ENCODE data around the gene NIT2. TPM values are rescaled to one million over a fixed set of nuclear protein-coding genes. Genes with fewer than 3 reads are reported as not detected.

The NIT2 gene
- polyA plus RNA-seq, 3 donors: 107 to 135 (median 131) TPM

GRCh38 chr3:100389025-100389424 is 54.5 kb downstream of the NIT2 start:
- no peak for DNase-seq (ENCODE audit: low read depth in 3 of 3, low spot score in 2 of 3)

- DNase-seq (ENCODE audit: low read depth in 3 of 3, low spot score in 2 of 3): no peak
These were observed 61.3 kb downstream of the NIT2 start for GRCh38 chr3:100395679-100396431.

- no peak for DNase-seq (ENCODE audit: low read depth in 3 of 3, low spot score in 2 of 3)
These were observed 62.4 kb downstream of the NIT2 start for GRCh38 chr3:100396967-100397366.

GRCh38 chr3:100399341-100400071 is 64.9 kb downstream of the NIT2 start:
- DNase-seq (ENCODE audit: low read depth in 3 of 3, low spot score in 2 of 3): no peak

- no peak for DNase-seq (ENCODE audit: low read depth in 3 of 3, low spot score in 2 of 3)
These were observed 65.8 kb downstream of the NIT2 start for GRCh38 chr3:100400419-100400779.

- peak; percentile 95 to 96 (median 95) for DNase-seq (ENCODE audit: low read depth in 3 of 3, low spot score in 2 of 3)
These were observed 66.5 kb downstream of the NIT2 start, which contains the start of the genes LNP1 and TOMM70 for GRCh38 chr3:100400780-100401673. TSS of gene LNP1 (plus strand) at chr3:100401539. CDS start at chr3:100429730, 28,191 bp downstream. TSS of gene TOMM70 (minus strand) at chr3:100401089. CDS start at chr3:100400949, 140 bp downstream.

- no peak for DNase-seq (ENCODE audit: low read depth in 3 of 3, low spot score in 2 of 3)
These were observed 67.1 kb downstream of the NIT2 start for GRCh38 chr3:100401674-100402041.

GRCh38 chr3:100402256-100402655 is 67.7 kb downstream of the NIT2 start:
- peak in 2 of 3 donors; percentile 37 to 50 for DNase-seq (ENCODE audit: low read depth in 3 of 3, low spot score in 2 of 3)

GRCh38 chr3:100402891-100403290 is 68.3 kb downstream of the NIT2 start:
- no peak for DNase-seq (ENCODE audit: low read depth in 3 of 3, low spot score in 2 of 3)

GRCh38 chr3:100403362-100404249 is 69.0 kb downstream of the NIT2 start:
- no peak for DNase-seq (ENCODE audit: low read depth in 3 of 3, low spot score in 2 of 3)

- no peak for DNase-seq (ENCODE audit: low read depth in 3 of 3, low spot score in 2 of 3)
These were observed 69.6 kb downstream of the NIT2 start for GRCh38 chr3:100404250-100404548.

GRCh38 chr3:100407164-100407563 is 72.6 kb downstream of the NIT2 start:
- no peak for DNase-seq (ENCODE audit: low read depth in 3 of 3, low spot score in 2 of 3)

- no peak for DNase-seq (ENCODE audit: low read depth in 3 of 3, low spot score in 2 of 3)
These were observed 73.5 kb downstream of the NIT2 start for GRCh38 chr3:100407977-100408532.

Other genes with a start within 250 kb of the NIT2 start
- gene FILIP1L, start 220.3 kb upstream of the NIT2 start, polyA plus RNA-seq (ENCODE audit: insufficient read length in 3 of 3): 10 to 100 TPM; 20.4 to 22.5 (median 21.5) TPM
- gene TBC1D23, start 73.8 kb upstream of the NIT2 start, polyA plus RNA-seq (ENCODE audit: insufficient read length in 3 of 3): 10 to 100 TPM; 38.0 to 41.3 (median 39.8) TPM
- gene TOMM70, start 66.3 kb downstream of the NIT2 start, polyA plus RNA-seq (ENCODE audit: insufficient read length in 3 of 3): 10 to 100 TPM; 72.2 to 77.3 (median 73.2) TPM
- gene LNP1, start 66.8 kb downstream of the NIT2 start, polyA plus RNA-seq (ENCODE audit: insufficient read length in 3 of 3): 10 to 100 TPM in 1 of 3 donors, 1 to 10 TPM in 2; 7.3 to 10.2 (median 9.1) TPM
- 10 to 100 TPM; 22.5 to 23.4 (median 22.6) TPM for gene TMEM45A, start 157.9 kb downstream of the NIT2 start, polyA plus RNA-seq (ENCODE audit: insufficient read length in 3 of 3)